Thoracic aorta (tissue), 2 donors: ENCODE data around the gene BAHD1. TPM values are rescaled to one million over a fixed set of nuclear protein-coding genes. Genes with fewer than 3 reads are reported as not detected.

ENCODE experiments used
- ATAC-seq: fragments of 150-250 bp; one replicate; pipeline ENCODE4 v1.8.0; 2017; ENCODE audit warnings: low read depth; ENCODE audit not compliant: insufficient number of reproducible peaks, low FRiP score
- DNase-seq: peaks from one replicate; pipeline ENCODE4 v3.0.0-alpha.2; 2020; ENCODE audit warnings: low spot score
- H3K27ac ChIP-seq, 2 donors: fragments of 200-600 bp; sonication (generic); 1 replicate in 1 of 2; 2 replicates in 1 of 2; pipeline ENCODE4 v1.5.1; 2016; ENCODE audit warnings: mild to moderate bottlenecking in 2 of 2, moderate library complexity in 2 of 2
- H3K27me3 ChIP-seq: fragments of 200-600 bp; sonication (generic); replicated peaks from 2 replicates; pipeline ENCODE4 v1.6.0; 2016; ENCODE audit warnings: mild to moderate bottlenecking; ENCODE audit not compliant: insufficient read depth
- H3K36me3 ChIP-seq: fragments of 200-600 bp; sonication (generic); one replicate; pipeline ENCODE4 v1.5.1; 2016
- H3K4me1 ChIP-seq, 2 donors: fragments of 200-600 bp; sonication (generic); 1 replicate in 1 of 2; 2 replicates in 1 of 2; pipeline versions ENCODE4 v1.5.1 to v1.6.0; 2016; ENCODE audit warnings: low read depth in 2 of 2, mild to moderate bottlenecking in 1 of 2; ENCODE audit not compliant: control insufficient read depth in 1 of 2
- H3K4me3 ChIP-seq: fragments of 200-600 bp; sonication (generic); 2 replicates; pipeline ENCODE4 v1.5.1; 2016; ENCODE audit warnings: mild to moderate bottlenecking
- H3K9me3 ChIP-seq: fragments of 200-600 bp; sonication (generic); 2 replicates; pipeline ENCODE4 v1.5.1; 2016
- CTCF ChIP-seq: fragments of 200-600 bp; sonication (generic); IDR thresholded peaks from one replicate; pipeline ENCODE4 v1.5.1; 2019; ENCODE audit warnings: antibody characterized with exemption
- total RNA-seq, 2 donors: library from RNA; depleted of rRNA; stranded (reverse); fragments of >200 nt; gene quantifications; one replicate each; pipeline versions ENCODE4 v1.1.0 to v1.2.3, GENCODE V29; 2016

BAHD1 gene
- total RNA-seq, 2 donors from 2014 or later: 10.7 to 14.0 TPM

- DNase-seq (no peak), ATAC-seq (no peak)
- Histone ChIP-seq H3K4me1 (no peaks in the 10 kb centered on the region), H3K4me3 (no peak overlapping the region), H3K9me3 (no peaks in the 10 kb centered on the region), H3K27ac (no peak overlapping the region), H3K27me3 (no peaks in the 10 kb centered on the region), H3K36me3 (no peaks in the 10 kb centered on the region)
- TF ChIP-seq CTCF: no peak
Measured at GRCh38 chr15:40493089-40493840, 52.5 kb downstream of the BAHD1 start.

GRCh38 chr15:40495516-40495915, 54.8 kb downstream of the BAHD1 start:
- ATAC-seq: no peak
- Histone ChIP-seq H3K4me3 (no peak overlapping the region), H3K9me3 (no peaks in the 10 kb centered on the region), H3K27me3 (no peaks in the 10 kb centered on the region), H3K36me3 (no peaks in the 10 kb centered on the region), H3K4me1 (no peaks in the 10 kb centered on the region), H3K27ac (no peak overlapping the region)
- no peak for DNase-seq
- TF ChIP-seq CTCF: no peak

GRCh38 chr15:40498418-40498817, 57.7 kb downstream of the BAHD1 start:
- Histone ChIP-seq H3K27me3 (no peaks in the 10 kb centered on the region), H3K4me3 (no peak overlapping the region), H3K27ac (no peak overlapping the region), H3K9me3 (no peaks in the 10 kb centered on the region), H3K36me3 (no peaks in the 10 kb centered on the region), H3K4me1 (no peaks in the 10 kb centered on the region)
- no peak for ATAC-seq
- DNase-seq: no peak
- no peak for TF ChIP-seq CTCF

- Histone ChIP-seq H3K4me1 (no peaks in the 10 kb centered on the region), H3K9me3 (no peaks in the 10 kb centered on the region), H3K4me3 (no peak overlapping the region), H3K27ac (no peak overlapping the region), H3K27me3 (no peaks in the 10 kb centered on the region), H3K36me3 (no peaks in the 10 kb centered on the region)
- DNase-seq (no peak), ATAC-seq (no peak)
- TF ChIP-seq CTCF: no peak
Measured at GRCh38 chr15:40498891-40499290, 58.1 kb downstream of the BAHD1 start.

- DNase-seq: no peak
- no peaks in the 10 kb centered on the region for H3K9me3 ChIP-seq
- TF ChIP-seq CTCF: no peak
Measured at GRCh38 chr15:40499931-40500330, 59.2 kb downstream of the BAHD1 start.

More at GRCh38 chr15:40499931-40500330, 59.2 kb downstream of the BAHD1 start:
- H3K4me1 ChIP-seq: no peaks in the 10 kb centered on the region
- no peak overlapping the region for H3K27ac ChIP-seq
- no peaks in the 10 kb centered on the region for H3K36me3 ChIP-seq
- ATAC-seq: no peak
- H3K27me3 ChIP-seq: no peaks in the 10 kb centered on the region
- H3K4me3 ChIP-seq: no peak overlapping the region
